ENCODE measurements around the gene ACTR1B. TPM values are rescaled to one million over a fixed set of nuclear protein-coding genes. Genes with fewer than 3 reads are reported as not detected.

Gene ACTR1B
- polyA plus RNA-seq, 1 experiment, result 26.4 TPM

DNA sequence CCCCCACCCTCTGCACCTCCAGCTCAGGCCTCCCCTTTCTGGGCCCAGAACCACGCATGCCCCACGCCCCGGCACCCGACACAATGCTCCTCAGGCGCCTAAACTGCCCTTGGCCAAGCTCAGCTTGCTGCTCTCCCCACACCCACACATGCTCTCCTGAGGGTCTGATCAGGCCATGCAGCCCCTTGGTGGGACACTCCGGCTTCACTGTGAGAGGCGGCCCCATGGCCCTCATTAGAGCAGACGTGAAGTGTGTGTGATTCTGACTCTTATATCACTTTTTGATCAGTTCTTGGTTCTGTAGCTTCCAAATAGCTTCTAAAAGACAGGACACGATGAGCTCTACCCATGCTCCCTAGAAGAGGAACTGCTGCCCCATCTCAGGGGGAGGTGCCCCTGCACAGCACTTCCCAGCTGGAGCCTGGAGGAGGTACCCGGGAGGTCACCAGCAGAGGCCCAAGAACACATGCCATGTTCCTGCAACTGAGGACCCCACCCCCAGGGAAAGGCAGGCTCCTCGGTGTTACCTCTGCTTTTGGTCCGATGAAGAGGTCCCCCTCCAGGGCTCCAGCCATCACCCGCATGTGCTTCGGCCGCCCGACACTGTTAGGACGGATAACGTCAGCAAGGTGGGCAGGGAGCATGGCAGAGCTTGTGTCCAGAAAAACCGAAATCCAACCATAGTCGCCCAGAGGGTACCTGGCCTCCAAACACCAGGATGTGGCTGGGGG is 3.6 kb downstream of the ACTR1B start:
- ChIA-PET POLR2A (interaction anchor here (1.7 kb wide), 1 partner anchor 14 kb away, joined by 14 read pairs; the partner anchor contains the start of gene COX5B), CTCF (interaction anchor here (1.0 kb wide), 1 partner anchor 69 kb away, joined by 3 read pairs; no protein-coding TSS in a partner anchor)
- Histone ChIP-seq H3K4me3 (ENCODE audit: low read depth, low read length) (no peak overlapping the region), H3K27me3 (ENCODE audit: control insufficient read depth, insufficient read depth, low read length) (no peaks in the 10 kb centered on the region), H3K9me3 (ENCODE audit: control insufficient read depth, insufficient read depth, low read length) (peaks cover 5% of the 10 kb centered on the region; the same call in 1 of the 2 replicates), H3K27ac (ENCODE audit: low read depth, low read length) (no peak overlapping the region)
- TF ChIP-seq, protein P1, sequence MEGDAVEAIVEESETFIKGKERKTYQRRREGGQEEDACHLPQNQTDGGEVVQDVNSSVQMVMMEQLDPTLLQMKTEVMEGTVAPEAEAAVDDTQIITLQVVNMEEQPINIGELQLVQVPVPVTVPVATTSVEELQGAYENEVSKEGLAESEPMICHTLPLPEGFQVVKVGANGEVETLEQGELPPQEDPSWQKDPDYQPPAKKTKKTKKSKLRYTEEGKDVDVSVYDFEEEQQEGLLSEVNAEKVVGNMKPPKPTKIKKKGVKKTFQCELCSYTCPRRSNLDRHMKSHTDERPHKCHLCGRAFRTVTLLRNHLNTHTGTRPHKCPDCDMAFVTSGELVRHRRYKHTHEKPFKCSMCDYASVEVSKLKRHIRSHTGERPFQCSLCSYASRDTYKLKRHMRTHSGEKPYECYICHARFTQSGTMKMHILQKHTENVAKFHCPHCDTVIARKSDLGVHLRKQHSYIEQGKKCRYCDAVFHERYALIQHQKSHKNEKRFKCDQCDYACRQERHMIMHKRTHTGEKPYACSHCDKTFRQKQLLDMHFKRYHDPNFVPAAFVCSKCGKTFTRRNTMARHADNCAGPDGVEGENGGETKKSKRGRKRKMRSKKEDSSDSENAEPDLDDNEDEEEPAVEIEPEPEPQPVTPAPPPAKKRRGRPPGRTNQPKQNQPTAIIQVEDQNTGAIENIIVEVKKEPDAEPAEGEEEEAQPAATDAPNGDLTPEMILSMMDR (IDR thresholded peaks at IDR 0.05; ENCODE audit: low read depth, low read length), result no peak
- DNase-seq (ENCODE audit: low read depth, low spot score), result no peak

DNA sequence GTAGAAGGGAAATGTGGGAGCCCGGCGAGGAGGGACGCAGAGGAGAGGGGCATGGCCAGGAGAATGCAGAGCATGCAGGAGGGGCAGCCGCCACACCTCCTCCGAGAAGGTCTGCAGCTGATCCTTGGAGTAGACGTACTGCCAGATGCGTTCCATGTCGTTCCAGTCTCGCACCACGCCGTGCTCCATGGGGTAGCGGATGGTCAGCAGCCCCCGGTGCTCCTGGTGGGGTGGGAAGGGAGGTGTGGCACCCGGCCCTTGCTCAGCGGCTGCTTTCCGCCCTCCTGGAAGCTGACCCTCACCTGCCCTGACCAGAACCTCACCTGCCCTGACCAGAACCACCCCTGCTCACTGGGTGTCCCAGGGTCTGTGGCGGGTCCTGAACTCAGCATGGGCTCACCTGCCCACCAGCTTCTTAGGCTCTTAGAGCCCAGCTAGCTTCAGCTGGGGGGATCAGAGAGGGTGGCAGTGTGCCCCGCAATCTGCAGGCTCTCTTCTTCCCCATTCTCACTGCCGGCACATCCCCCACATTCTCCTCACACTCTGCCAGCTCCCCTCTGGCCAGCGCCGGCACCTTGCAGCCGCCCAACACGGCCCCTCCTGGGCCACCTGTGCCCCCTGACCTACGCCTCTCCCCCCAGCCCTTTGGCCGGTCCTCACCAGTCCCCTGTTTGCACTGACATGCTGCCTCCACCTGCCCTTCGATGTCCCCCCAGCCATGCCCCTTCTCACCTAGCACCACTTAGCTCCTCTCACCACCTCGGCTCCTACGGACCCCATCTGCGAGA is 4.4 kb downstream of the ACTR1B start:
- Histone ChIP-seq H3K9me3 (ENCODE audit: control insufficient read depth, insufficient read depth, low read length) (peaks cover 10% of the 10 kb centered on the region), H3K27ac (ENCODE audit: low read depth, low read length) (no peak overlapping the region), H3K27me3 (ENCODE audit: control insufficient read depth, insufficient read depth, low read length) (no peaks in the 10 kb centered on the region), H3K4me3 (ENCODE audit: low read depth, low read length) (no peak overlapping the region)
- DNase-seq (ENCODE audit: low read depth, low spot score), result no peak
- CTCF ChIA-PET, result interaction anchor here (1.0 kb wide), 1 partner anchor 68 kb away, joined by 3 read pairs; no protein-coding TSS in a partner anchor
- TF ChIP-seq, protein P1 (IDR thresholded peaks at IDR 0.05; ENCODE audit: low read depth, low read length), result no peak
- POLR2A ChIA-PET, result interaction anchor here (1.7 kb wide), 1 partner anchor 13 kb away, joined by 14 read pairs; the partner anchor contains the start of gene COX5B

DNA sequence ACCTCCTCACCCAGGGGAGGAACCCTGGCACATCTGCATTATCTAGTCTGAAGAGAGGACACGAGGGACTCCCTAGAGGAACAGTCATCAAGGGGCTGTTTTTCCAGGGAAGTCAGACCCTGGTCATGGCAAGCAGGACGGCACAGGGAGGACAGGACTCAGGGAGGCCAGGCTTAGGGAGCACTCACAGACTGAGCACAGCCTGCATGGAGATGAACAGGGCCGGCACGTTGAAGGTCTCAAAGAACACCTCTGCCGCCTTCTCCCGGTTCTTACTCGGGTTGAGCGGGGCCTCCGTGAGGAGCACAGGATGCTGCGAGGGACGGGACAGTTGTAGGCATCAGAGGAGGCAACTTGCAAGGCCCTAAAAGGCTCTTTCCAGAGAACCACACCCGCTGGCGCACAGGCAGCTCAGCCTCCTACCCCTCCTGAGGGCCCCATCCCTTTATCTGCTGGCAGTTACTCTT is 5.1 kb downstream of the ACTR1B start:
- H3K27me3 ChIP-seq (ENCODE audit: control insufficient read depth, insufficient read depth, low read length), result no peaks in the 10 kb centered on the region
- no peak overlapping the region for H3K4me3 ChIP-seq (ENCODE audit: low read depth, low read length)
- no peak overlapping the region for H3K27ac ChIP-seq (ENCODE audit: low read depth, low read length)
- TF ChIP-seq, protein P1 (IDR thresholded peaks at IDR 0.05; ENCODE audit: low read depth, low read length), result no peak
- ChIA-PET CTCF (no interaction called here), POLR2A (no interaction called here)
- no peak for DNase-seq (ENCODE audit: low read depth, low spot score)
- peaks cover 15% of the 10 kb centered on the region for H3K9me3 ChIP-seq (ENCODE audit: control insufficient read depth, insufficient read depth, low read length)

DNA sequence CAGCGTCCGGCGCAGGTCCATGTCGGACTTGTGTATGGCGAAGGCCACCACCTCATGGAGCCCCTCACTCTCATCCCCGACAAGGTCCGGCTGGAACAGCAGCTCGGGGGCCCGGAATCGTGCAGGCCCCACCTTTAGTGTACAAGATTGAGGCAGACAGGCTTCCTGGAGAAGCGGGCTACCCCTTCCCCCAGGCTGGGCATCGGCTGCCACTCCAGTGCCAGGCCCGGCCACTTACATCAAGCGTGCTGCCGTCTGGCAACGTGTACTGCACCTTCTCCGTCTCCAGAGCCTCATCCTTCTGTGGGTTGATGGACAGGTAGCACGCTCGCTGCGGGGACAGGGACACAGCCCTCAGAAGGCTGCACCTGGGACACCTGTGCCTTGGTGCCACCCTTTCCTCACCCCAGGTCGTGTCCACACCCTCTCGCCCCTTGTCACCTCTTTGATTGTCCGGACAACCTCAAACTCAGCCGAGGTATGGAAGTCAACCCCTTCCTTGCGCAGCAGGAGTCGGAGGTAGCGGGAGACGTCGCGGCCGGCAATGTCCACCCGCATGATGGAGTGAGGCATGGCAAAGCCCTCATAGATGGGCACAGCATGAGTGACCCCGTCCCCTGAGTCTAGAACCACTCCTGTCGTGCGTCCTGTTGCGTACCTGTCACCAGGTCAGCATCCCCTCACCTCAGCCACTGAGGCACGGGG is 5.7 kb downstream of the ACTR1B start:
- CTCF ChIA-PET, result no interaction called here
- DNase-seq (ENCODE audit: low read depth, low spot score), result no peak
- POLR2A ChIA-PET, result no interaction called here
- no peak overlapping the region for H3K4me3 ChIP-seq (ENCODE audit: low read depth, low read length)
- H3K9me3 ChIP-seq (ENCODE audit: control insufficient read depth, insufficient read depth, low read length), result peaks cover 15% of the 10 kb centered on the region
- TF ChIP-seq, protein P1 (IDR thresholded peaks at IDR 0.05; ENCODE audit: low read depth, low read length), result no peak
- H3K27me3 ChIP-seq (ENCODE audit: control insufficient read depth, insufficient read depth, low read length), result no peaks in the 10 kb centered on the region
- H3K27ac ChIP-seq (ENCODE audit: low read depth, low read length), result no peak overlapping the region

Measured in AG04450 (cell line).